NCI-H146 treated with DMSO at 0.1 percent for 48 hours (cell line): ENCODE results near the gene NTNG1.
"Not testable (repeated sequence)": the region's sequence is repeated elsewhere in the genome, so short reads cannot be mapped to it uniquely, and the experiment has no call there.

ENCODE experiments used
- DNase-seq: peaks from one replicate; lab custom pipeline; 2025; ENCODE audit not compliant: unreplicated experiment; lab: John Stamatoyannopoulos, UW

The NTNG1 gene

GRCh38 chr1:107140703-107141490, at the start of gene NTNG1:
Gene NTNG1 (plus strand): TSS chr1:107141039.
- DNase-seq = peak; percentile 48

GRCh38 chr1:107091418-107091817, 49.4 kb upstream of the NTNG1 start:
- no peak for DNase-seq

GRCh38 chr1:107093395-107093794, 47.4 kb upstream of the NTNG1 start:
- DNase-seq = not testable (repeated sequence)

GRCh38 chr1:107095647-107096046, 45.2 kb upstream of the NTNG1 start:
- DNase-seq = no peak

- DNase-seq = no peak
Measured at GRCh38 chr1:107096690-107097089, 44.1 kb upstream of the NTNG1 start.

GRCh38 chr1:107098961-107099360, 41.9 kb upstream of the NTNG1 start:
- DNase-seq = no peak

- DNase-seq = no peak
Measured at GRCh38 chr1:107100331-107100984, 40.4 kb upstream of the NTNG1 start.

- no peak for DNase-seq
Measured at GRCh38 chr1:107105914-107106313, 34.9 kb upstream of the NTNG1 start.

- DNase-seq = no peak
Measured at GRCh38 chr1:107110326-107110725, 30.5 kb upstream of the NTNG1 start.

GRCh38 chr1:107116306-107116790, 24.5 kb upstream of the NTNG1 start:
- no peak for DNase-seq

GRCh38 chr1:107122225-107122624, 18.6 kb upstream of the NTNG1 start:
- DNase-seq = no peak

- DNase-seq = no peak
Measured at GRCh38 chr1:107123741-107124140, 17.1 kb upstream of the NTNG1 start.

- no peak for DNase-seq
Measured at GRCh38 chr1:107124694-107125093, 16.1 kb upstream of the NTNG1 start.

- DNase-seq = no peak
Measured at GRCh38 chr1:107132195-107132594, 8.6 kb upstream of the NTNG1 start.

GRCh38 chr1:107132780-107133179, 8.1 kb upstream of the NTNG1 start:
- no peak for DNase-seq

GRCh38 chr1:107135463-107135862, 5.4 kb upstream of the NTNG1 start:
- no peak for DNase-seq

GRCh38 chr1:107138166-107138565, 2.7 kb upstream of the NTNG1 start:
- no peak for DNase-seq

GRCh38 chr1:107138767-107139445, 1.9 kb upstream of the NTNG1 start:
- DNase-seq = no peak

GRCh38 chr1:107139833-107140702, 771 bp upstream of the NTNG1 start:
- DNase-seq = peak; percentile 80

GRCh38 chr1:107141491-107142126, 770 bp downstream of the NTNG1 start:
- peak; percentile 89 for DNase-seq
